ENCODE measurements around the gene TCTN3.
"Not testable (repeated sequence)": the region's sequence is repeated elsewhere in the genome, so short reads cannot be mapped to it uniquely, and the experiment has no call there.

GRCh38 chr10:95672641-95673040 lies 21.1 kb downstream of the TCTN3 start:
- not testable (repeated sequence) for TF ChIP-seq CTCF, POLR2A (IDR thresholded peaks at IDR 0.05)

All from Peyer's patch (tissue), 4 donors.